ENCODE results near the gene STAC.
A peak's percentile ranks its signal among the peaks of the same experiment; 100 is the strongest.

The STAC gene

DNA sequence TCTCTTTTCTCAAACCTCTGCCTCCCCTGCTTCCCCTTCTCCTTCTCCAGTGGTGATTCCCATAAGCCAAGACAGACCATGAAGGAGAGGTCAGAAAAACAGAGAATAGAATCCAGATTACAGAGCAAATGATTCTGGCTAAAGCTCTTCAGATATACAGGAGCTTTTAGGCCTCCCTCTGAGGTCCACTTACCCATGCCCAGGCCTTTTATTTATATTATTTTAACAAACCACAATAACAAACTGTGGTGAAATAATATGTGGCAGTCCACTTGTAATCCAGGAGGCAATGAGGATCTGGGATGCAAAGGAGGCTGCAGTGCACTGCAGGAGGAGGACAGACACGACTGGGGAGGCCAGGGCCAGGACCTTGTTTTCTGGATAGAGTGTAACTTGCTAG is 104.1 kb downstream of the STAC start:
- no peaks in the 10 kb centered on the region for H3K9me3 ChIP-seq (ENCODE audit: severe bottlenecking)
- H3K4me1 ChIP-seq (ENCODE audit: insufficient read depth, poor library complexity, severe bottlenecking): no peaks in the 10 kb centered on the region
- no peak overlapping the region for H3K4me3 ChIP-seq (ENCODE audit: severe bottlenecking)
- DNase-seq (ENCODE audit: low spot score) (no peak), ATAC-seq (ENCODE audit: low read depth) (no peak)
- TF ChIP-seq, protein P1, sequence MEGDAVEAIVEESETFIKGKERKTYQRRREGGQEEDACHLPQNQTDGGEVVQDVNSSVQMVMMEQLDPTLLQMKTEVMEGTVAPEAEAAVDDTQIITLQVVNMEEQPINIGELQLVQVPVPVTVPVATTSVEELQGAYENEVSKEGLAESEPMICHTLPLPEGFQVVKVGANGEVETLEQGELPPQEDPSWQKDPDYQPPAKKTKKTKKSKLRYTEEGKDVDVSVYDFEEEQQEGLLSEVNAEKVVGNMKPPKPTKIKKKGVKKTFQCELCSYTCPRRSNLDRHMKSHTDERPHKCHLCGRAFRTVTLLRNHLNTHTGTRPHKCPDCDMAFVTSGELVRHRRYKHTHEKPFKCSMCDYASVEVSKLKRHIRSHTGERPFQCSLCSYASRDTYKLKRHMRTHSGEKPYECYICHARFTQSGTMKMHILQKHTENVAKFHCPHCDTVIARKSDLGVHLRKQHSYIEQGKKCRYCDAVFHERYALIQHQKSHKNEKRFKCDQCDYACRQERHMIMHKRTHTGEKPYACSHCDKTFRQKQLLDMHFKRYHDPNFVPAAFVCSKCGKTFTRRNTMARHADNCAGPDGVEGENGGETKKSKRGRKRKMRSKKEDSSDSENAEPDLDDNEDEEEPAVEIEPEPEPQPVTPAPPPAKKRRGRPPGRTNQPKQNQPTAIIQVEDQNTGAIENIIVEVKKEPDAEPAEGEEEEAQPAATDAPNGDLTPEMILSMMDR (IDR thresholded peaks at IDR 0.05; ENCODE audit: poor library complexity, severe bottlenecking): no peak
- H3K36me3 ChIP-seq (ENCODE audit: low read depth): no peaks in the 10 kb centered on the region
- no peak overlapping the region for H3K27ac ChIP-seq (ENCODE audit: poor library complexity, severe bottlenecking)
- no peaks in the 10 kb centered on the region for H3K27me3 ChIP-seq (ENCODE audit: insufficient read depth, poor library complexity, severe bottlenecking)

DNA sequence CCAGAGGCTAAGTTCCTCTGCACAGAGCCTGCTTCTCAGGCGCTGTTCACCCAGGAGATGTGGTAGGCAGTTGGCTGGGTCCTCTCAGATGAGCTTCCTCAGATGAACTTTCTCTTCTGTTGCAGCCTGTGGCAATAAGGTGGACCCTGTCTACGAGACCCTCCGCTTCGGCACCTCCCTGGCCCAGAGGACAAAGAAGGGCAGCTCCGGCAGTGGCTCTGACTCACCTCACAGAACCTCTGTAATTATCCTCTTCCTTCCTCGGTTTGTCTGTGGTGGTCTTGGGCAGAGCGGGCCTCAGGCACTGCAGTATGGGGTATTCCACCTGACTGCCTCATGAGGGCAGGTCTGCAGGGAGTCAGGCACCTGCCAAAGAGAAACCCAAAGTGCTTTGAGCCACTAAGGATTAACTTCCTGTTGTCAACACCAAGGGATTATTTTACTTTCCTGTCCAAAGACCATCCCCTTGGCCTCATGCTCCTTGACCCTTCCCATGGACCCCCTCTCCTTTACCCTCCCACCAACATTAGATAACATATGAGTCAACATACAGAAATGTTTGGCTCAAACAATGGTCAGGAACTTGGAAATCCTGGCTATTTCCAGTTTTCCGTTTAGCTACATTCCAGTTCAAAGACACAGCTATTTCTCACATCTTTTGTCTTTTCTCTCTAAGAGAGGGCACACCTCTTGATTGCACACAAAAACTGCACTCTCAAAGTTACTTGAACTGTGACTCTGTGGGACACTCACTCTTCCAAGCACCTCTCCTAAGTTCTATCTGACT is 105.9 kb downstream of the STAC start:
- Histone ChIP-seq H3K4me3 (ENCODE audit: severe bottlenecking) (no peak overlapping the region), H3K4me1 (ENCODE audit: insufficient read depth, poor library complexity, severe bottlenecking) (no peaks in the 10 kb centered on the region), H3K36me3 (ENCODE audit: low read depth) (no peaks in the 10 kb centered on the region), H3K9me3 (ENCODE audit: severe bottlenecking) (no peaks in the 10 kb centered on the region), H3K27me3 (ENCODE audit: insufficient read depth, poor library complexity, severe bottlenecking) (no peaks in the 10 kb centered on the region), H3K27ac (ENCODE audit: poor library complexity, severe bottlenecking) (no peak overlapping the region)
- TF ChIP-seq, protein P1 (IDR thresholded peaks at IDR 0.05; ENCODE audit: poor library complexity, severe bottlenecking): no peak
- DNase-seq (ENCODE audit: low spot score) (no peak), ATAC-seq (ENCODE audit: low read depth) (no peak)

DNA sequence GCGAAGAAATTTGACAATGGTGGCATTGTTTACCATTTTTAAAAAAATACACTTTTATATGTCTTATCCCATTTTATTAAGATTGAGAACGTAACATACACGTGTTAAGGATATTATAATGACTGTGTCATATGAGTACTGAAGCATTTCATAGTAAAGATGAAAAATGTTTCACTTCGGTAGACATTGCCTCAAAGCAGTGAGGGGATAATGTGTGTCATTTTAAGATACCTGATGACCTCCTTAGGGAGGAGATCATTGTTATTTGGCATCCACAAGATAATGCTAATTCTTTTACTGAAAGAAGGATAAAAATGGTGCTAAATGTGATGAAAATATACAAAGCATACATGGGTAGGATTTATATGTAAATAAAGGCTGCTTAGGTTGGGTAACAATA is 107.3 kb downstream of the STAC start:
- DNase-seq (ENCODE audit: low spot score) (no peak), ATAC-seq (ENCODE audit: low read depth) (no peak)
- Histone ChIP-seq H3K36me3 (ENCODE audit: low read depth) (no peaks in the 10 kb centered on the region), H3K4me1 (ENCODE audit: insufficient read depth, poor library complexity, severe bottlenecking) (no peaks in the 10 kb centered on the region), H3K9me3 (ENCODE audit: severe bottlenecking) (no peaks in the 10 kb centered on the region), H3K27ac (ENCODE audit: poor library complexity, severe bottlenecking) (no peak overlapping the region), H3K4me3 (ENCODE audit: severe bottlenecking) (no peak overlapping the region), H3K27me3 (ENCODE audit: insufficient read depth, poor library complexity, severe bottlenecking) (no peaks in the 10 kb centered on the region)
- TF ChIP-seq, protein P1 (IDR thresholded peaks at IDR 0.05; ENCODE audit: poor library complexity, severe bottlenecking): no peak

DNA sequence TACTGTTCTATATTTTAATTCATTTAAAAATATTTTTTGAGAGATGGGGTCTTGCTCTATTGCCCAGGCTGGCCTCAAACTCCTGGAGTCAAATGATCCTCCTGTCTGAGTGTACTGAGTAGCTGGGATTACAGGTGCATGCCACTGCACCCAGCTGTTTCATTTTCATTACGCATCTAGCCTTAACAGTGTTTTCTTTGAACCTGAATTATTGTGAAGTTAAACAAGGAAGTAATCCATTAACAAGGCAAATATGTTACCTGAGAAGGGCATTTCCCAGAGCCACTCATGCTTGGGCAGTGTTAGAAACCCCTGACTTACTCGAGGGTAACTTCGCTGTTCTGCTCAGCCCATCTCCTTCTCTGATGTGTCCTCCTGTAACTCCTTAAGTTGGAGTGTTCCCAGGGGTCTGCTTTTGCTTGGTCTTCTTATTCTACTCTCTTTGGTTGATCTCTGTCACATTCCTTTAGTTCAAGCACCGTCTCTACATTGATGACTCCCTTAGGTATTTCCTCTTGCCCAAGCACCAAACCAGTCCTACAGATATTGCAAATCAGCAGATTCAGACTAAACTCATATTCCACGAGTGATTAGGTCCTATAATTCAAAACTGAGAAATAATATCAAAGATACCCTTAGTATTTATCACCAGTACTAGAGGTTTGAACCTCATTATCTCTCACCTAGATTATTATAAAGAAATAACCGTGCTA is 107.9 kb downstream of the STAC start:
- no peaks in the 10 kb centered on the region for H3K9me3 ChIP-seq (ENCODE audit: severe bottlenecking)
- peak; percentile 60 for ATAC-seq (ENCODE audit: low read depth)
- no peaks in the 10 kb centered on the region for H3K36me3 ChIP-seq (ENCODE audit: low read depth)
- no peaks in the 10 kb centered on the region for H3K4me1 ChIP-seq (ENCODE audit: insufficient read depth, poor library complexity, severe bottlenecking)
- H3K27ac ChIP-seq (ENCODE audit: poor library complexity, severe bottlenecking): no peak overlapping the region
- no peaks in the 10 kb centered on the region for H3K27me3 ChIP-seq (ENCODE audit: insufficient read depth, poor library complexity, severe bottlenecking)
- TF ChIP-seq, protein P1 (IDR thresholded peaks at IDR 0.05; ENCODE audit: poor library complexity, severe bottlenecking): no peak
- no peak for DNase-seq (ENCODE audit: low spot score)
- H3K4me3 ChIP-seq (ENCODE audit: severe bottlenecking): no peak overlapping the region

DNA sequence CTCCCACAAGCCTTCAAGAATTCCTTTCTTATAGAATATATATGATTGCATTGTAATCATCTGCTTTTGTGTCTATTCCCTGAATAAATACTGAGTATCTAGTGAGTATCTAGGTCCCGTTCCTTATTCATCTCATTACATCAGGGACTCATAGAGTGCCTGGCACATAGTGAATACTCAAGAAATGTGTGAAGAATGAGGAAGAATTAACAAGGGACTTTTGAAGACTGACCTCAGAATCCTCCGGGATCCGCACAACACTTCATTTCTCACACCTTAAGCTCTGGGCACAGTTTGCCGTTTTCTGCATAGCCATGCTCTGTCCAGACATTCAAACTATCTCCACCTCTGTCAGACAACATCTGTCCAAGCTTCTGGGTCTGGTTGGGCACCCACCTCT is 108.8 kb downstream of the STAC start:
- H3K9me3 ChIP-seq (ENCODE audit: severe bottlenecking): no peaks in the 10 kb centered on the region
- no peak for DNase-seq (ENCODE audit: low spot score)
- H3K4me1 ChIP-seq (ENCODE audit: insufficient read depth, poor library complexity, severe bottlenecking): no peaks in the 10 kb centered on the region
- no peak overlapping the region for H3K4me3 ChIP-seq (ENCODE audit: severe bottlenecking)
- TF ChIP-seq, protein P1 (IDR thresholded peaks at IDR 0.05; ENCODE audit: poor library complexity, severe bottlenecking): no peak
- H3K27ac ChIP-seq (ENCODE audit: poor library complexity, severe bottlenecking): no peak overlapping the region
- no peak for ATAC-seq (ENCODE audit: low read depth)
- no peaks in the 10 kb centered on the region for H3K36me3 ChIP-seq (ENCODE audit: low read depth)
- H3K27me3 ChIP-seq (ENCODE audit: insufficient read depth, poor library complexity, severe bottlenecking): no peaks in the 10 kb centered on the region
